Hepatocyte (in vitro differentiated cells): Measurements from ENCODE around the gene EXOC4. TPM values are rescaled to one million over a fixed set of nuclear protein-coding genes. Genes with fewer than 3 reads are reported as not detected.

ENCODE experiments used
- DNase-seq: peaks from one replicate; pipeline ENCODE4 v3.0.0-alpha.2; 2016; ENCODE audit warnings: low spot score
- H2AFZ ChIP-seq: fragments of 200-600 bp; sonication (generic); 2 replicates; pipeline ENCODE4 v1.6.0; 2016; ENCODE audit warnings: antibody characterized with exemption, mild to moderate bottlenecking
- H3K27ac ChIP-seq: fragments of 200-600 bp; sonication (generic); 2 replicates; pipeline ENCODE4 v1.5.1; 2016; ENCODE audit warnings: mild to moderate bottlenecking
- H3K27me3 ChIP-seq: fragments of 200-600 bp; sonication (generic); 2 replicates; pipeline ENCODE4 v1.6.1; 2016
- H3K36me3 ChIP-seq: fragments of 200-600 bp; sonication (generic); replicated peaks from 2 replicates; pipeline ENCODE4 v1.5.1; 2016; ENCODE audit warnings: low read depth; ENCODE audit not compliant: insufficient read depth
- H3K4me1 ChIP-seq: fragments of 200-600 bp; sonication (generic); 2 replicates; pipeline ENCODE4 v1.5.1; 2016; ENCODE audit warnings: mild to moderate bottlenecking, moderate library complexity; ENCODE audit not compliant: insufficient read depth
- H3K4me2 ChIP-seq: fragments of 200-600 bp; sonication (generic); 2 replicates; pipeline ENCODE4 v1.6.0; 2016
- H3K4me3 ChIP-seq: fragments of 200-600 bp; sonication (generic); 2 replicates; pipeline ENCODE4 v1.5.1; 2016; ENCODE audit warnings: mild to moderate bottlenecking
- H3K79me2 ChIP-seq: fragments of 200-600 bp; sonication (generic); 2 replicates; pipeline ENCODE4 v1.6.0; 2017; ENCODE audit warnings: mild to moderate bottlenecking
- H3K9me2 ChIP-seq: fragments of 200-600 bp; sonication (generic); replicated peaks from 2 replicates; pipeline ENCODE4 v1.6.0; 2017; ENCODE audit warnings: mild to moderate bottlenecking; ENCODE audit not compliant: insufficient read depth
- H3K9me3 ChIP-seq: fragments of 200-600 bp; sonication (generic); 2 replicates; pipeline ENCODE4 v1.5.1; 2016; ENCODE audit warnings: low read depth, mild to moderate bottlenecking
- H4K20me1 ChIP-seq: fragments of 200-600 bp; sonication (generic); 2 replicates; pipeline ENCODE4 v1.6.0; 2016; ENCODE audit warnings: mild to moderate bottlenecking; ENCODE audit not compliant: insufficient read depth, poor library complexity, severe bottlenecking
- EZH2 ChIP-seq: fragments of 200-600 bp; sonication (generic); IDR thresholded peaks from 2 replicates; pipeline ENCODE4 v1.6.1; 2016; ENCODE audit warnings: antibody characterized with exemption, mild to moderate bottlenecking, borderline replicate concordance
- EZH2phosphoT487 ChIP-seq: fragments of 200-600 bp; sonication (generic); IDR thresholded peaks from one replicate; pipeline ENCODE4 v1.6.1; 2018; ENCODE audit warnings: antibody characterized with exemption, mild to moderate bottlenecking, low read depth, moderate library complexity; ENCODE audit not compliant: unreplicated experiment, severe bottlenecking
- WGBS: methylation state at CpG from one replicate; pipeline ENCODE4 v1.1.6; 2016; ENCODE audit warnings: low lambda C conversion rate; ENCODE audit errors: missing lambda C conversion rate; 5-methylcytosine and 5-hydroxymethylcytosine counted together
- polyA plus RNA-seq: library from polyadenylated mRNA; unstranded; fragments of >200 nt; fragmentation: Nextera tagmentation; extraction: Ambion mirVana; gene quantifications from 2 replicates; pipeline ENCODE4 v1.2.1, GENCODE V29; 2016
- total RNA-seq: library from RNA; depleted of rRNA; stranded (reverse); fragments of >200 nt; gene quantifications from 2 replicates; pipeline ENCODE4 v1.2.3, GENCODE V29; 2014
- TF ChIP-seq, protein P1 (sequence below): fragments of 200-600 bp; sonication (generic); IDR thresholded peaks from 2 replicates; pipeline ENCODE4 v1.5.1; 2016; ENCODE audit warnings: antibody characterized with exemption, mild to moderate bottlenecking; ENCODE audit not compliant: poor library complexity

EXOC4 gene
- total and polyA plus RNA-seq, 2 experiments from 2014 or later = 34.8 to 56.1 TPM

DNA sequence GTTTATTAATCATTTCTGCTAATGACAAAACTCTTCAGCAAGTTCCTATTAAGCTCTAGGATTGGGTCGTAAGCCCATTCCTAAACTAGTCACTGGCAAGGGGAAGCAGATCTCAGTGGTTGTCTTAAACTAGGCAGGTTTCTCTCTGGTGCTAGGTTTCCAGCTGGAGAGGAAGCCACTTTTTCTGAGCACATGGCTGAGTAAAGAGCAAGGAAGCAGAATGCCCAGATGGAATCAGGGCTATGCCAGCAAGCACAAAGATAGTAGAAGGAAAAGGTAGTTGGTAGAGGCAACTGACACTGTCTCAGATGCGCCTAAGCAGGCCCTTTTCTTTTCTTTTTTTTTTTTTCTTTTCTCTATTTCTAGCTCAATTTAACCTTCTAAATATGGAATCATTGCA is 224.9 kb downstream of the EXOC4 start:
- Histone ChIP-seq H3K79me2 (no peaks in the 10 kb centered on the region), H4K20me1 (no peaks in the 10 kb centered on the region), H3K4me3 (no peak overlapping the region), H3K4me2 (no peak overlapping the region), H3K27me3 (no peaks in the 10 kb centered on the region), H2AFZ (no peak overlapping the region), H3K27ac (no peak overlapping the region), H3K9me2 (no peaks in the 10 kb centered on the region), H3K4me1 (peaks cover 3% of the 10 kb centered on the region), H3K9me3 (no peaks in the 10 kb centered on the region), H3K36me3 (no peaks in the 10 kb centered on the region)
- WGBS = 100% methylated on average over 2 of the region's 2 CpGs
- DNase-seq = no peak
- TF ChIP-seq EZH2 = no peak

DNA sequence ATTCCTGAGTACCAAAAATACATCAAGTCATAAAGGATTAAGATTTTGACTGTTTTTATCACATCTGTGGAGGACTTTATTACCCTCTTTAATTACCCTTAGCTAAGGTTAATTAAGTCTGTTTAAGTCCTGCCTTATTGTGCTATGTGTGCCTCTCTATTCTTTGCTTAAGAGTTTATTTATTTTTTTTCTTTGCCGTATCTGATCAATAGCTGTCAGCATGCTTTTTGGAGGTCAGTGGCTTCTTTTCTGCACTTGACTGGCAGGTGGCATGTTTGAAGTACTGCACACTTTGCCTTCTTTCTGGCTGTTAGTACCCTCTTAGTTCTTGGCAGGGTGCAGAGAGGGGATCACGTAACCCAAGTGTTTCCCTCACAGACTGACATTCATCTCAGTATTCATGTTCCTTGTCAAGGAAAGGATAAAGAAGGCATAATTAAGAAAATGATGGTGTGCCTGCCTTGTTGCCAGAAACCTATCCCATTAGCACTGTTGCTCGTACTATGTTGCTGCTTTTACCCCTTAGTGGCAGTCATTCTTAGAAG is 225.8 kb downstream of the EXOC4 start:
- H3K79me2 ChIP-seq = no peaks in the 10 kb centered on the region
- 78% methylated on average over 2 of the region's 3 CpGs for WGBS
- H3K4me1 ChIP-seq = peaks cover 3% of the 10 kb centered on the region
- H2AFZ ChIP-seq = no peak overlapping the region
- H3K9me3 ChIP-seq = no peaks in the 10 kb centered on the region
- DNase-seq = no peak
- no peak for TF ChIP-seq EZH2
- TF ChIP-seq, protein P1, sequence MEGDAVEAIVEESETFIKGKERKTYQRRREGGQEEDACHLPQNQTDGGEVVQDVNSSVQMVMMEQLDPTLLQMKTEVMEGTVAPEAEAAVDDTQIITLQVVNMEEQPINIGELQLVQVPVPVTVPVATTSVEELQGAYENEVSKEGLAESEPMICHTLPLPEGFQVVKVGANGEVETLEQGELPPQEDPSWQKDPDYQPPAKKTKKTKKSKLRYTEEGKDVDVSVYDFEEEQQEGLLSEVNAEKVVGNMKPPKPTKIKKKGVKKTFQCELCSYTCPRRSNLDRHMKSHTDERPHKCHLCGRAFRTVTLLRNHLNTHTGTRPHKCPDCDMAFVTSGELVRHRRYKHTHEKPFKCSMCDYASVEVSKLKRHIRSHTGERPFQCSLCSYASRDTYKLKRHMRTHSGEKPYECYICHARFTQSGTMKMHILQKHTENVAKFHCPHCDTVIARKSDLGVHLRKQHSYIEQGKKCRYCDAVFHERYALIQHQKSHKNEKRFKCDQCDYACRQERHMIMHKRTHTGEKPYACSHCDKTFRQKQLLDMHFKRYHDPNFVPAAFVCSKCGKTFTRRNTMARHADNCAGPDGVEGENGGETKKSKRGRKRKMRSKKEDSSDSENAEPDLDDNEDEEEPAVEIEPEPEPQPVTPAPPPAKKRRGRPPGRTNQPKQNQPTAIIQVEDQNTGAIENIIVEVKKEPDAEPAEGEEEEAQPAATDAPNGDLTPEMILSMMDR = no peak
- no peak for TF ChIP-seq EZH2phosphoT487
- no peak overlapping the region for H3K4me2 ChIP-seq
- no peaks in the 10 kb centered on the region for H3K9me2 ChIP-seq
- H4K20me1 ChIP-seq = no peaks in the 10 kb centered on the region
- H3K4me3 ChIP-seq = no peak overlapping the region
- no peaks in the 10 kb centered on the region for H3K27me3 ChIP-seq
- no peak overlapping the region for H3K27ac ChIP-seq
- H3K36me3 ChIP-seq = no peaks in the 10 kb centered on the region

DNA sequence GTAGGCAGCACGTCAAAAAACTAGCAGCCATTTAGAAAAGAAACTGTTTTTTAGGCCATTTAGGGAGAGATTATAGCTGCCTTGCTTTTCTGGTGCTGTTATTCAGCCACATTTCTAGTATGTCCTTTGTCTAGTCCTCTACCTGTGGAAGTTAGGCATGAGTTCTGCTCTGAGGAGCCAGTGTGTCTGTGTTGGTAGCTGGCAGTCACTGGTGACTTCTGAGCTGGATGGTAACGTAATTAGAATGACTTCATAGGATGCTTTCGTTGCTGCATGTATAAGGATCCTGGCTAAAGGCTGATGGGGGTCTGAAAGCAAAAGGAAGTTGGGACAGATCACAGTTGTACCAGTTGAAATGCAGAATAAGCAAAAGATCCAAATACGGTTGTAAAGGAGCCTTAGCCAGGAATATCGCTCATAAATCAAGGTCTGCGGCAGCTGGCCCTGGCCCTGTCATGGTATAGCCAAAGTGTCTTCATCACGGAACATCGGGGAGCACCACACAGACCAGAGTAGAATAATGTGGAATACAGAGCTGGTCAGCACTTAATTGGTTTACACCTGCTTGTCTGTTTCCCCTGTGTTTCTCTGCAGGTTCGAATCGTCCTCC is 226.7 kb downstream of the EXOC4 start:
- Histone ChIP-seq H3K27me3 (no peaks in the 10 kb centered on the region), H3K9me3 (no peaks in the 10 kb centered on the region), H3K4me1 (peaks cover 3% of the 10 kb centered on the region), H3K79me2 (no peaks in the 10 kb centered on the region), H4K20me1 (no peaks in the 10 kb centered on the region), H3K4me2 (no peak overlapping the region), H3K36me3 (no peaks in the 10 kb centered on the region), H2AFZ (no peak overlapping the region), H3K9me2 (no peaks in the 10 kb centered on the region), H3K27ac (no peak overlapping the region), H3K4me3 (no peak overlapping the region)
- DNase-seq = no peak
- TF ChIP-seq EZH2 (no peak), EZH2phosphoT487 (no peak)
- TF ChIP-seq, protein P1 = no peak
- 96% methylated on average over 10 of the region's 10 CpGs for WGBS

DNA sequence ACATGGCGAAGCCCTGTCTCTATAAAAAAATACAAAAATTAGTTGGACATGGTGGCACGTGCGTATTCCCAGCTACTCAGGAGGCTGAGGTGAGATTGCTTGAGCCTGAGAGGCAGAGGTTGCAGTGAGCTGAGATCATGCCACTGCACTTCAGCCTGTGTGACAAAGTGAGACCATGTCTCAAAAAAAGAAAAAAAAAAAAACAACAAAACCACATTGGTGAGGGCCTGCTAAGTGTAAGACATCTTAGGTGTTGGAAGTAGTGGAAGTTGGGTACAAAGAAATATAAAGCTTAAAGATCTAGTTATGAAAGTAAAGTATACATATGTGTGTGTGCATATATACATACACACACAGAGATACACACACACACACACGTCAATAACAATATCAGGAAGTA is 228.0 kb downstream of the EXOC4 start:
- H3K4me3 ChIP-seq = no peak overlapping the region
- H3K9me2 ChIP-seq = no peaks in the 10 kb centered on the region
- H4K20me1 ChIP-seq = no peaks in the 10 kb centered on the region
- H2AFZ ChIP-seq = no peak overlapping the region
- peaks cover 3% of the 10 kb centered on the region for H3K4me1 ChIP-seq
- H3K79me2 ChIP-seq = no peaks in the 10 kb centered on the region
- TF ChIP-seq, protein P1 = no peak
- TF ChIP-seq EZH2 (no peak), EZH2phosphoT487 (no peak)
- 97% methylated on average over 4 of the region's 4 CpGs for WGBS
- no peak overlapping the region for H3K27ac ChIP-seq
- DNase-seq = no peak
- H3K36me3 ChIP-seq = no peaks in the 10 kb centered on the region
- H3K27me3 ChIP-seq = no peaks in the 10 kb centered on the region
- H3K9me3 ChIP-seq = no peaks in the 10 kb centered on the region
- no peak overlapping the region for H3K4me2 ChIP-seq
